ENCODE results near the gene PHLDA3. TPM values are rescaled to one million over a fixed set of nuclear protein-coding genes. Genes with fewer than 3 reads are reported as not detected.

PHLDA3 gene
- 99.8 and 110 TPM in 2 replicates for total RNA-seq (2014; rRNA removed; shearing (Covaris generic))

DNA sequence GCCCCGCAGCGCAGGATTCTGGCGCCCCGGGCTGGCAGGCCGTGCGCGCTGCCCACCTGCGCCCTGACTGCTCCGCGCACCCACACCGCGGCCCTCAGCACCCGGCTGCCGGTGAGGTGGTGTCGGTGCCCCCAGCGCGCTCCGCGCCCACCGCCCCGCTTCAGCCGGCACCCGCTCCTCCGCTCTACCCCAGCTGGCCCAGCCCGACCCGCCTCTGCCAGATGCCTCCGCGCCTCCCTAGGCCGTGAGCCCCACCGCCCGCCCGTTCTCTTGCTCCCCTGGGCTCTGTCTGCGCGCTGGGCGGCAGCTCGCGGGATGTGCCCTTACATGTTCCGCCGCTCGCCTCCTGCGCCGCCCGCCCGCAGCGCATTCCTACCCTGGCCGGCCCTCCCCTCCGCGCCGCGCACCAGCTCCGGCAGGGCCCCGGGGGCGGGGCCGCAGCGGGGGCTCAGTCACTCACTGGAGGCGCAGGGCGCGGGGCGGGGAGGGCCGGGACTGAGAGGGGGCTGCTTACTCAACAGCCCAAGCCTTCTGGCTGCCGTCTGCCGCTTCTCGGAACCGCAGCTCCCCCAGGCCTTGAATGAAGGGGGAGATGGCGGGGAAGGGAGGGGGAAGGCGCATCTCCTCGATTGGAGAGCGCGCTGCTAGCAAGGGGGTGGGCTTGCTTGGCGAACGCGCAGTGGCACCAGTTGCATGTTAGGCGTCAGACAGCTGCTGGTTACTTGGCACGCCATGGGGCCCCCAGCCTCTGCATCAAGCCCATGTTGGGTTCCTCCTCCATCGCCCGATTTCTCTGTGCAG lies at the start of gene PHLDA3:
Gene PHLDA3 (minus strand): TSS at position 345 of the 801 bp plus-strand sequence. CDS start 402 bp downstream, outside the sequence.

DNA sequence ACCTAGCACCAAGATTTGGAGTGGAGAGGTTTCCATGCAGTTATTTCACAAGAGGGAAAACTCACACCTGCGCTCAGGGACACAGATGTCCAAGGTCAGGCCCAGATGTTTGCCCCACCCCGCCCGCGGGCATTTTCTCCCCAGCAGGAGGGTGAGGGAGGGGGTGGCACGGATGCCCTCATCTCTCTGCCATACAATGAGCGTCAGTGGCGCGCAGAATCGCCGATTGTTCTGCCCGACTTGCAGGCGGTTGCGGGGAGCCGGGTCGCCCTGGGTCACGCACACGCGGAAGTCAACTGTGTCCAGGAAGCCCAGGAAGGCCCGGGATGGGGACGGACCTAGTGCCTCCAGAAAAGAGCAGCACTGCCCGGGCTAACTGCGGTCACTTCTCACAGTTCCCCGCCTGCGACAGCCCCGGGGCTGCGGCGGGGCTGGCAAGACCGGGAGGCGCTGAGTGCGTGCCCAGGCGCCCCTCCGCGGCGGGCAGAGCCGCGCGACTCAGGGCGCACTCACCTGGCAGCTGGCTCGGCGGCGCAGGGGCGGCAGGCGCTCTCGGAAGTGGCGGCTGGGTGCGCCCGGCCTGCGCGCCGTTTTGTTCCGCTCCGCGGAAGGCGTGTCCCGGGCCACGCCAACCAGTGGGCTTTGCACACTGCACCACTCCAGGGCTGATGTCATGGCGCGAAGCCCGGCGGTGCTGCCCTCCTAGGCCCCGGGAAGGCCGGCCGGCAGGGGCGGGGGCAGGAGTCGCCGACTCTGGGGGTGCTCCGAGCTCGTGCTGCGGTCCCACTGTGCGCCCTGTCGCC lies 37.8 kb upstream of the PHLDA3 start, which contains the start of gene CSRP1:
Gene CSRP1 (minus strand): TSS at position 567 of the 803 bp plus-strand sequence. CDS start 10,820 bp downstream, outside the sequence.

Other genes starting within 250 kb of the PHLDA3 start
- not detected in 2 replicates for gene PKP1, start 185.7 kb downstream of the PHLDA3 start, total RNA-seq (2014; rRNA removed; shearing (Covaris generic))
- gene TNNT2, start 91.5 kb downstream of the PHLDA3 start, total RNA-seq (2014; rRNA removed; shearing (Covaris generic)), result 0.03 and 0.11 TPM in 2 replicates
- gene LAD1, start 69.9 kb downstream of the PHLDA3 start, total RNA-seq (2014; rRNA removed; shearing (Covaris generic)), result 4.4 and 6.4 TPM in 2 replicates
- not detected in 2 replicates for gene TNNI1, start 47.5 kb downstream of the PHLDA3 start, total RNA-seq (2014; rRNA removed; shearing (Covaris generic))
- gene CSRP1, start 37.9 kb upstream of the PHLDA3 start, total RNA-seq (2014; rRNA removed; shearing (Covaris generic)), result 168 and 172 TPM in 2 replicates
- 13.4 and 22.3 TPM in 2 replicates for gene NAV1, start 69.9 kb upstream of the PHLDA3 start, total RNA-seq (2014; rRNA removed; shearing (Covaris generic))